A172 (cell line): ENCODE data around the gene CLRN1. TPM values are rescaled to one million over a fixed set of nuclear protein-coding genes. Genes with fewer than 3 reads are reported as not detected.

ENCODE experiments used
- total RNA-seq: library from RNA; depleted of rRNA; stranded (reverse); fragments of >200 nt; shearing (Covaris generic); gene quantifications from 2 replicates; pipeline ENCODE4 v1.2.3, GENCODE V29; 2014; rRNA removed

The CLRN1 gene
- total RNA-seq, 1 experiment from 2014 or later = not detected

Other genes with a start within 250 kb of the CLRN1 start
- 23.4 and 25.8 TPM in 2 replicates for gene SIAH2, start 209.6 kb downstream of the CLRN1 start, total RNA-seq
- gene MINDY4B, start 67.3 kb downstream of the CLRN1 start, total RNA-seq = not detected in 2 replicates
- gene MED12L, start 112.9 kb upstream of the CLRN1 start, total RNA-seq = 0.12 TPM in 2 replicates
- not detected in 2 replicates for gene GPR171, start 230.5 kb upstream of the CLRN1 start, total RNA-seq